Measurements from ENCODE around the gene ANKFY1.

Gene ANKFY1

DNA sequence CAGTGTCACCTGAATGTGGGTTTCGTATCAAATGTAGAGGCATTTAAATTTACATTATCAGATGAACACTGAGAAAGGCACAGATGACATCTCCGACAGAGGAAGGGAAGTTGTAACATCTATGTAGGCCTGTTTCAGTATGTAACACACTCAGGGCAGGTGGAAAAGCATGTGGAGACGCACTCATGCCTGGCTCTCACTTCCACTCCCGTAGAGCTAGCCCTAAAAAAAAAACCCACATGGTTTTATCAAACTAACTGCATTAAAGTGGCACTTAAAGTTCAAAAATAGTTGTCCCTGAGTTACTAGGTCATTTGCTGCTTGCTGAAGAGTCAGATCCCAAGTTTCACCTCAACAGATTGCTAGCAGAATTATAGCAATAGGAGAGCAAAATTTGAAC lies 6.1 kb upstream of the ANKFY1 start:
- Histone ChIP-seq H3K18ac (ENCODE audit: low read length) (no peak overlapping the region), H2BK120ac (ENCODE audit: insufficient read depth, low read length, poor library complexity) (no peak overlapping the region), H3K79me1 (ENCODE audit: low read length) (no peaks in the 10 kb centered on the region), H2BK5ac (ENCODE audit: low read depth, low read length, poor library complexity) (no peak overlapping the region), H3K79me2 (ENCODE audit: control insufficient read depth, insufficient read depth, low read length, poor library complexity) (no peaks in the 10 kb centered on the region), H2BK12ac (ENCODE audit: low read length) (no peak overlapping the region), H3K9me3 (ENCODE audit: insufficient read depth, low read depth, low read length) (no peaks in the 10 kb centered on the region), H3K9ac (ENCODE audit: low read length) (no peak overlapping the region), H2AFZ (ENCODE audit: insufficient read depth, low read length, poor library complexity) (no peak overlapping the region), H3K4me2 (ENCODE audit: low read length) (no peak overlapping the region), H3K4me1 (ENCODE audit: control insufficient read depth in 1 of 2, insufficient read depth in 2 of 2, low read length in 2 of 2) (no peaks in the 10 kb centered on the region), H3K14ac (ENCODE audit: low read length) (no peak overlapping the region), H4K91ac (ENCODE audit: low read depth, low read length) (no peak overlapping the region), H3K27ac (ENCODE audit: low read depth, low read length) (no peak overlapping the region), H4K12ac (ENCODE audit: low read depth, low read length) (no peak overlapping the region), H3K27me3 (ENCODE audit: insufficient read depth, low read length) (no peaks in the 10 kb centered on the region), H3K36me3 (ENCODE audit: control insufficient read depth in 1 of 2, insufficient read depth in 2 of 2, low read length in 2 of 2) (peaks cover 15 to 26% of the 10 kb centered on the region in 2 experiments), H3K4ac (ENCODE audit: low read depth, low read length) (no peak overlapping the region), H2AK5ac (ENCODE audit: low read length) (no peak overlapping the region), H3K23ac (ENCODE audit: low read length) (no peak overlapping the region), H3K4me3 (ENCODE audit: low read depth, low read length) (no peak overlapping the region), H4K8ac (ENCODE audit: low read depth, low read length) (no peak overlapping the region)
- WGBS (ENCODE audit: extremely low coverage, insufficient coverage, insufficient read length), result no CpG with 5 or more reads among the region's 4 CpGs
- DNase-seq, result no peak

- Histone ChIP-seq H3K4me2 (ENCODE audit: low read length) (no peak overlapping the region), H3K18ac (ENCODE audit: low read length) (no peak overlapping the region), H2BK120ac (ENCODE audit: insufficient read depth, low read length, poor library complexity) (no peak overlapping the region), H3K14ac (ENCODE audit: low read length) (no peak overlapping the region), H4K12ac (ENCODE audit: low read depth, low read length) (no peak overlapping the region), H2BK5ac (ENCODE audit: low read depth, low read length, poor library complexity) (no peak overlapping the region), H3K27ac (ENCODE audit: low read depth, low read length) (no peak overlapping the region), H3K79me2 (ENCODE audit: control insufficient read depth, insufficient read depth, low read length, poor library complexity) (peaks cover 13% of the 10 kb centered on the region), H2AK5ac (ENCODE audit: low read length) (no peak overlapping the region), H2AFZ (ENCODE audit: insufficient read depth, low read length, poor library complexity) (no peak overlapping the region), H3K23ac (ENCODE audit: low read length) (no peak overlapping the region), H3K79me1 (ENCODE audit: low read length) (peaks cover 7% of the 10 kb centered on the region), H3K9ac (ENCODE audit: low read length) (no peak overlapping the region), H3K36me3 (ENCODE audit: control insufficient read depth in 1 of 2, insufficient read depth in 2 of 2, low read length in 2 of 2) (peaks cover 7 to 23% of the 10 kb centered on the region in 2 experiments), H3K9me3 (ENCODE audit: insufficient read depth, low read depth, low read length) (no peaks in the 10 kb centered on the region), H2BK12ac (ENCODE audit: low read length) (no peak overlapping the region), H3K4ac (ENCODE audit: low read depth, low read length) (no peak overlapping the region), H4K8ac (ENCODE audit: low read depth, low read length) (no peak overlapping the region), H3K4me1 (ENCODE audit: control insufficient read depth in 1 of 2, insufficient read depth in 2 of 2, low read length in 2 of 2) (peaks cover 5 to 10% of the 10 kb centered on the region in 2 experiments), H3K4me3 (ENCODE audit: low read depth, low read length) (no peak overlapping the region), H3K27me3 (ENCODE audit: insufficient read depth, low read length) (no peaks in the 10 kb centered on the region), H4K91ac (ENCODE audit: low read depth, low read length) (no peak overlapping the region)
- no peak for DNase-seq
- WGBS (ENCODE audit: extremely low coverage, insufficient coverage, insufficient read length), result no CpG with 5 or more reads among the region's 8 CpGs
Observed at GRCh38 chr17:4267402-4267801, 3.6 kb upstream of the ANKFY1 start.

DNA sequence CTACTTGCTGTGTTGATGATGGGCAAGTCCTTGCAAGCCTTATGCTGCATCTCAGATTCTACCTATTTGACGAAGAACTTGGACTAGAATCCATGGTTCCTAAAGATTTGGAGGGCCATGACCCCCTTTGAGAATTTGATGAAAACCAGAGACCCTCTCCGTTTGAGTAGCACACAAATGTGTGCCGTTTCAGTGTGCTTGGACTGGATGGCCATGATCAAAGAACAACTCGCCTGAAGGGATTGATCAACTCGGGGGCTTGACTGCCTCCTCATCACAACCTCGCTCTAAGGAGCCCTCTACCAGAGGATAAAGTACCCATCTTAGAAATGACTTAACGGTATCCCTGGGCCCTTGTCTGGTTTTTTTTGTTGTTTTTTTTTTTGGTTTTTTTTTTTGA lies 2.8 kb upstream of the ANKFY1 start:
- Histone ChIP-seq H3K4me1 (ENCODE audit: control insufficient read depth in 1 of 2, insufficient read depth in 2 of 2, low read length in 2 of 2) (peaks cover 12 to 13% of the 10 kb centered on the region in 2 experiments), H3K4me2 (ENCODE audit: low read length) (no peak overlapping the region), H3K27me3 (ENCODE audit: insufficient read depth, low read length) (no peaks in the 10 kb centered on the region), H2BK5ac (ENCODE audit: low read depth, low read length, poor library complexity) (no peak overlapping the region), H3K27ac (ENCODE audit: low read depth, low read length) (no peak overlapping the region), H4K91ac (ENCODE audit: low read depth, low read length) (no peak overlapping the region), H2BK120ac (ENCODE audit: insufficient read depth, low read length, poor library complexity) (no peak overlapping the region), H3K79me1 (ENCODE audit: low read length) (peaks cover 7% of the 10 kb centered on the region), H3K79me2 (ENCODE audit: control insufficient read depth, insufficient read depth, low read length, poor library complexity) (peaks cover 19% of the 10 kb centered on the region), H2AFZ (ENCODE audit: insufficient read depth, low read length, poor library complexity) (no peak overlapping the region), H3K14ac (ENCODE audit: low read length) (no peak overlapping the region), H3K36me3 (ENCODE audit: control insufficient read depth in 1 of 2, insufficient read depth in 2 of 2, low read length in 2 of 2) (peaks cover 9 to 22% of the 10 kb centered on the region in 2 experiments), H2AK5ac (ENCODE audit: low read length) (no peak overlapping the region), H3K23ac (ENCODE audit: low read length) (no peak overlapping the region), H3K18ac (ENCODE audit: low read length) (no peak overlapping the region), H4K12ac (ENCODE audit: low read depth, low read length) (no peak overlapping the region), H3K4ac (ENCODE audit: low read depth, low read length) (no peak overlapping the region), H3K9me3 (ENCODE audit: insufficient read depth, low read depth, low read length) (no peaks in the 10 kb centered on the region), H2BK12ac (ENCODE audit: low read length) (no peak overlapping the region), H3K9ac (ENCODE audit: low read length) (no peak overlapping the region), H4K8ac (ENCODE audit: low read depth, low read length) (no peak overlapping the region), H3K4me3 (ENCODE audit: low read depth, low read length) (no peak overlapping the region)
- DNase-seq, result no peak
- no CpG with 5 or more reads among the region's 7 CpGs for WGBS (ENCODE audit: extremely low coverage, insufficient coverage, insufficient read length)

DNA sequence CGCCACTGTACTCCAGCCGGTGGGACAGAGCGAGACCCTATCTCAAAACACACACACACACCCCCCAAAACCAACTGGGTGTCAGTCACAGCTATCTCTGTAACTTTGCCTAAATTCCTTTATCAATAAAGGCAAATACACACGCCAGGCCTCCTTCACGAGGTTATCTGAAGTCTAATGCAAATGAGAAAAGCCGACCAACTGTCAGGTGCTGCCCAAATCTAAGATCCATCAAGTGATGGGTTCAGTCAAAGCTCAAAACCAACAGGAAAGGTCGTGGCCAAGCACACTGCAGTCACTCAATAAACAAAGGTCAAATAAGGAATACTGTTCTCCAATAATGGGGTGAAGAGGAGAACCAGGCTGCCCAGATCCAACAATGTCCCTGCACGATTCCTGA lies 1.1 kb downstream of the ANKFY1 start:
- H2AFZ ChIP-seq (ENCODE audit: insufficient read depth, low read length, poor library complexity), result no peak overlapping the region
- H3K79me1 ChIP-seq (ENCODE audit: low read length), result peaks cover 7% of the 10 kb centered on the region
- no peak overlapping the region for H2BK5ac ChIP-seq (ENCODE audit: low read depth, low read length, poor library complexity)
- H4K8ac ChIP-seq (ENCODE audit: low read depth, low read length), result no peak overlapping the region
- no peak overlapping the region for H3K27ac ChIP-seq (ENCODE audit: low read depth, low read length)
- no peak overlapping the region for H3K18ac ChIP-seq (ENCODE audit: low read length)
- H3K4me3 ChIP-seq (ENCODE audit: low read depth, low read length), result peak overlapping the region; percentile 98
- H3K14ac ChIP-seq (ENCODE audit: low read length), result no peak overlapping the region
- H3K23ac ChIP-seq (ENCODE audit: low read length), result no peak overlapping the region
- H3K4ac ChIP-seq (ENCODE audit: low read depth, low read length), result peak overlapping the region; percentile 71
- H2BK12ac ChIP-seq (ENCODE audit: low read length), result no peak overlapping the region
- H3K27me3 ChIP-seq (ENCODE audit: insufficient read depth, low read length), result no peaks in the 10 kb centered on the region
- H4K91ac ChIP-seq (ENCODE audit: low read depth, low read length), result no peak overlapping the region
- DNase-seq, result no peak
- peaks cover 1% of the 10 kb centered on the region for H3K9me3 ChIP-seq (ENCODE audit: insufficient read depth, low read depth, low read length)
- no peak overlapping the region for H2BK120ac ChIP-seq (ENCODE audit: insufficient read depth, low read length, poor library complexity)
- peak overlapping the region; percentile 89 for H3K9ac ChIP-seq (ENCODE audit: low read length)
- peaks cover 12 to 13% of the 10 kb centered on the region in 2 experiments for H3K4me1 ChIP-seq (ENCODE audit: control insufficient read depth in 1 of 2, insufficient read depth in 2 of 2, low read length in 2 of 2)
- WGBS (ENCODE audit: extremely low coverage, insufficient coverage, insufficient read length), result no CpG with 5 or more reads among the region's 8 CpGs
- peak overlapping the region; percentile 95 for H3K4me2 ChIP-seq (ENCODE audit: low read length)
- H3K79me2 ChIP-seq (ENCODE audit: control insufficient read depth, insufficient read depth, low read length, poor library complexity), result peaks cover 19% of the 10 kb centered on the region
- H3K36me3 ChIP-seq (ENCODE audit: control insufficient read depth in 1 of 2, insufficient read depth in 2 of 2, low read length in 2 of 2), result peaks cover 12 to 16% of the 10 kb centered on the region in 2 experiments
- H2AK5ac ChIP-seq (ENCODE audit: low read length), result no peak overlapping the region
- no peak overlapping the region for H4K12ac ChIP-seq (ENCODE audit: low read depth, low read length)

Data from trophoblast cell (in vitro differentiated cells and primary cell).